ENCODE measurements around the gene PSMD10. TPM values are rescaled to one million over a fixed set of nuclear protein-coding genes. Genes with fewer than 3 reads are reported as not detected.

PSMD10 gene
- polyA plus RNA-seq, 1 experiment = 118 TPM

DNA sequence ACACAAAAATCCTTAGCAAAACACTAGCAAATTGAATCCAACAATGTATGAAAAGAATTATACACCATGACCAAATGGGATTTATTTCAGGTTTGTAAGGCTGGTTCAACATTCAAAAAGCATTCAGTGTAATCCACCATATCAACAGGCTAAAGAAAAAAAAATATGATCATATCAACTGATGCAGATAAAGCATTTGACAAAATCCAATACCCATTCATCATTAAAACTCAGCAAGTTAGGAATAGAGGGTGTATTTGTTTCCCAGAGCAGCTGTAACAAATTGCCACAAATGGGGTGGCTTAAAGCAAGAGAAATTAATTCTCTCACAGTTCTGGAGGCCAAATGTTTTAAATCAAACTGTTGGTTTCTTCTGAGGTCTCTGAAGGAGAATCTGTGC, 35.8 kb downstream of the PSMD10 start:
- Histone ChIP-seq H3K27ac (ENCODE audit: low read depth, low read length) (no peak overlapping the region), H3K9me3 (ENCODE audit: control insufficient read depth, insufficient read depth, low read length) (no peaks in the 10 kb centered on the region), H3K4me3 (ENCODE audit: low read depth, low read length) (no peak overlapping the region), H3K27me3 (ENCODE audit: control insufficient read depth, insufficient read depth, low read length) (peaks cover 2% of the 10 kb centered on the region)
- ChIA-PET CTCF (no interaction called here), POLR2A (no interaction called here)
- DNase-seq (ENCODE audit: low read depth, low spot score) = no peak
- TF ChIP-seq, protein P1, sequence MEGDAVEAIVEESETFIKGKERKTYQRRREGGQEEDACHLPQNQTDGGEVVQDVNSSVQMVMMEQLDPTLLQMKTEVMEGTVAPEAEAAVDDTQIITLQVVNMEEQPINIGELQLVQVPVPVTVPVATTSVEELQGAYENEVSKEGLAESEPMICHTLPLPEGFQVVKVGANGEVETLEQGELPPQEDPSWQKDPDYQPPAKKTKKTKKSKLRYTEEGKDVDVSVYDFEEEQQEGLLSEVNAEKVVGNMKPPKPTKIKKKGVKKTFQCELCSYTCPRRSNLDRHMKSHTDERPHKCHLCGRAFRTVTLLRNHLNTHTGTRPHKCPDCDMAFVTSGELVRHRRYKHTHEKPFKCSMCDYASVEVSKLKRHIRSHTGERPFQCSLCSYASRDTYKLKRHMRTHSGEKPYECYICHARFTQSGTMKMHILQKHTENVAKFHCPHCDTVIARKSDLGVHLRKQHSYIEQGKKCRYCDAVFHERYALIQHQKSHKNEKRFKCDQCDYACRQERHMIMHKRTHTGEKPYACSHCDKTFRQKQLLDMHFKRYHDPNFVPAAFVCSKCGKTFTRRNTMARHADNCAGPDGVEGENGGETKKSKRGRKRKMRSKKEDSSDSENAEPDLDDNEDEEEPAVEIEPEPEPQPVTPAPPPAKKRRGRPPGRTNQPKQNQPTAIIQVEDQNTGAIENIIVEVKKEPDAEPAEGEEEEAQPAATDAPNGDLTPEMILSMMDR (IDR thresholded peaks at IDR 0.05; ENCODE audit: low read depth, low read length) = no peak

DNA sequence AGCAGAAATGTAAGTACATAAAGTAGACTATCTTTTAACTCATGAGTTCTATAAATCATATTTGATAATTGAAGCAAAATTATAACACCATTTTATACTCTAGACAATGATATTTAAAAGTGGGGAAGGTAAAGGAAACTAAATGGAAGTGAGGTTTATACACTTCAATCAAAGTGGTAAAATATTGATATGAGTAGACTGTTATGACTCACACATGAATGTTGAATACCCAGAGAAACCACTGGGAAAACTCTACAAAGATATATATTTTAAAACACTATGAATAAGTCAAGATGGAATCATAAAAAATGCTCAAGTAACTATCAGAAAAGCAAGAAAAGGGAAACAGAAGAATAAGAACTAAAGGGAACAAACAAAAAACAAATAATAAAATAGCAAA, 38.1 kb downstream of the PSMD10 start:
- H3K27me3 ChIP-seq (ENCODE audit: control insufficient read depth, insufficient read depth, low read length) = no peaks in the 10 kb centered on the region
- ChIA-PET POLR2A (no interaction called here), CTCF (no interaction called here)
- no peak for DNase-seq (ENCODE audit: low read depth, low spot score)
- no peak overlapping the region for H3K27ac ChIP-seq (ENCODE audit: low read depth, low read length)
- H3K4me3 ChIP-seq (ENCODE audit: low read depth, low read length) = no peak overlapping the region
- no peaks in the 10 kb centered on the region for H3K9me3 ChIP-seq (ENCODE audit: control insufficient read depth, insufficient read depth, low read length)
- TF ChIP-seq, protein P1 (IDR thresholded peaks at IDR 0.05; ENCODE audit: low read depth, low read length) = no peak

DNA sequence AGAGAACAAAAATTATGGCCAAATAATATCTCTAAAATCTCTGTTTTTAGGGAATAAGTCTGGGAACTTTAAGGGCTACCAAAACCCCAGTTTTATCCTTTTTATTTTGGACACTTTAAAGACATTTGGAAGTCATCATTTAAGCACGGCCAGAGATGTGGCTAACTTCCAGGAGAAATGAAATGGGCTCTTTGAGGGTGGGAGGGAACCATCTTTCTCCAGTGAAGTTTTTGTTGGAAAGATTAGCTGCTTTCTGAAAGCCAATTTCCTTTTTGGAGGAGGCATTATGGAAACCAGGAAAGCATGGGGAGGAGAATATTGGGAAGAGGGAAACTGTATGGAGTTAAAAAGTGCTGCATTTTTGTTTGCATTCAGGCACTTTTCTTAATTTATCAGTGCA, 41.7 kb downstream of the PSMD10 start:
- POLR2A ChIA-PET = no interaction called here

DNA sequence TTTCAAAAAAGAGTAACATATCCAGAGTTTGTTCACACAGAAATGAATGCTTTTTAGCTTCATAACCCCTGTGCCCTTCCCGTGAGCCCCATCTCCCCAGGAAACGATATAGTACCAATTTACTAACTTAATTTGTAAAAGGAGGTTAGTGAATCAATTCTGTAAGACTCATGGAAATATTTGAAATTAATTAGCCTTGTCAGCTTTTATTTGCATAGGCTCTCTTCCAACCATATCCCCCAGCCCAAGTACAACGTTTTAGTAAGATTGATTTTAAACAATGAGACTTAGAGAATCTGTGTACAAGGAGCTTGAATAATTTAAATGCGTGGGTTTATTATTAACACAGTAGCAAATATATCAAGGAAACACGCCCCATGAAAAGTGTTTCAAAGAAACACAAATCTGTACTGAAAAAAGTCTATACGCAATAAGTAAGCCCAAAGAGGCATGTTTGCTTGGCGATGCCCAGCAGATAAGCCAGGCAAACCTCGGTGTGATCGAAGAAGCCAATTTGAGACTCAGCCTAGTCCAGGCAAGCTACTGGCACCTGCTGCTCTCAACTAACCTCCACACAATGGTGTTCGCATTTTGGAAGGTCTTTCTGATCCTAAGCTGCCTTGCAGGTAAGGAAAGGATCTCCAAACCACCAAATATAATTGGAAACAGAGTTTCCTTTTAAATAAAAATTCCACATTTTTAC, 46.6 kb downstream of the PSMD10 start, which contains the start of gene VSIG1:
VSIG1 (plus strand) TSS at position 512 of the 703 bp plus-strand sequence; CDS start at position 578, 66 bp downstream.
- no peak for DNase-seq (ENCODE audit: low read depth, low spot score)
- ChIA-PET POLR2A (no interaction called here), CTCF (interaction anchor here (0.6 kb wide), 1 partner anchor 1621 kb away, joined by 3 read pairs; no protein-coding TSS in a partner anchor)
- H3K4me3 ChIP-seq (ENCODE audit: low read depth, low read length) = no peak within 1 kb of the TSS
- no peaks in the 10 kb centered on the region for H3K27me3 ChIP-seq (ENCODE audit: control insufficient read depth, insufficient read depth, low read length)
- TF ChIP-seq, protein P1 (IDR thresholded peaks at IDR 0.05; ENCODE audit: low read depth, low read length) = no peak
- H3K27ac ChIP-seq (ENCODE audit: low read depth, low read length) = no peak within 1 kb of the TSS
- no peaks in the 10 kb centered on the region for H3K9me3 ChIP-seq (ENCODE audit: control insufficient read depth, insufficient read depth, low read length)

More for the DNA sequence above, 41.7 kb downstream of the PSMD10 start:
- DNase-seq (ENCODE audit: low read depth, low spot score) = no peak
- H3K9me3 ChIP-seq (ENCODE audit: control insufficient read depth, insufficient read depth, low read length) = no peaks in the 10 kb centered on the region
- H3K4me3 ChIP-seq (ENCODE audit: low read depth, low read length) = no peak overlapping the region
- no peaks in the 10 kb centered on the region for H3K27me3 ChIP-seq (ENCODE audit: control insufficient read depth, insufficient read depth, low read length)
- no peak overlapping the region for H3K27ac ChIP-seq (ENCODE audit: low read depth, low read length)
- TF ChIP-seq, protein P1 (IDR thresholded peaks at IDR 0.05; ENCODE audit: low read depth, low read length) = no peak
- CTCF ChIA-PET = no interaction called here

DNA sequence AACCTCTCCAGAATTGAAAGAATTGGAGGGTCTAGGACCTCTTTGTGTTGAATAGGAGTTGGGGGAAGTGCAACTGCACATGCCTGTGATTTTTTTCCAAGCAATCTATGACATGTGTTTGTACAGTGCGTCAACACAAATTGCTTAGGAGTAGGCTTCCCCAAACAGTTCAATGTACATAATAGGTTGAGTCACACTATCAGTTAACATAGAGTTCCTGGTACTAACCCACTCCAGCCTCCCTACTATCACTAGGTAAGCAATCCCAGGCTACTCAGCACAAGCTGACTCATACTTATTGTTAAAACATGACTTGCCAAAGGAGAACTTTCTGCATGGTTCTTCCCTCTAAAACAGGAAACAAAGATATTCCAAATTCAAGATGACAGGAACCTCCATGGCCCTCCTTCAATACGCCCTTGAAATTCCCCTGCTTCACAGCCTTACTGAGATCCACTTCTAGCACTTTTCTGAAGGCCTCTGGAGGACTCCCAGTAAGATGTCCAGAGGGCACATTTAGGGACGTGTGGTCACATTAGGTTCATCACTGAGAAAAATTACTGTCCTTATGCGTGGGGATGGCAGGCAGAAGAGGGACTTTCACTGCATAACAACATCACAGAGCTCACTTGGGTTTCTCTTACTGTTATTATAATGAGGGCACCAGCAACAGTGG, 54.9 kb downstream of the PSMD10 start:
- POLR2A ChIA-PET = no interaction called here
- TF ChIP-seq, protein P1 (IDR thresholded peaks at IDR 0.05; ENCODE audit: low read depth, low read length) = no peak
- no peaks in the 10 kb centered on the region for H3K27me3 ChIP-seq (ENCODE audit: control insufficient read depth, insufficient read depth, low read length)
- no peaks in the 10 kb centered on the region for H3K9me3 ChIP-seq (ENCODE audit: control insufficient read depth, insufficient read depth, low read length)
- H3K27ac ChIP-seq (ENCODE audit: low read depth, low read length) = peak overlapping the region; percentile 82
- CTCF ChIA-PET = no interaction called here
- no peak overlapping the region for H3K4me3 ChIP-seq (ENCODE audit: low read depth, low read length)
- DNase-seq (ENCODE audit: low read depth, low spot score) = peak; percentile 69

Measured in AG04450 (cell line).